NB4 (cell line): Measurements from ENCODE around the gene FUT7.

Source experiments
- MAX ChIP-seq: IDR thresholded peaks from 2 replicates; pipeline ENCODE4 v1.6.1; 2011; ENCODE audit warnings: low read depth, low read length
- POLR2A ChIP-seq: IDR thresholded peaks from 2 replicates; pipeline ENCODE4 v1.6.1; 2011; ENCODE audit warnings: mild to moderate bottlenecking; ENCODE audit not compliant: insufficient read length; ENCODE audit errors: extremely low read depth
- TF ChIP-seq, protein P1 (sequence below): IDR thresholded peaks from one replicate; pipeline ENCODE4 v1.5.1; 2012; ENCODE audit warnings: low read depth, low read length

- TF ChIP-seq, protein P1, sequence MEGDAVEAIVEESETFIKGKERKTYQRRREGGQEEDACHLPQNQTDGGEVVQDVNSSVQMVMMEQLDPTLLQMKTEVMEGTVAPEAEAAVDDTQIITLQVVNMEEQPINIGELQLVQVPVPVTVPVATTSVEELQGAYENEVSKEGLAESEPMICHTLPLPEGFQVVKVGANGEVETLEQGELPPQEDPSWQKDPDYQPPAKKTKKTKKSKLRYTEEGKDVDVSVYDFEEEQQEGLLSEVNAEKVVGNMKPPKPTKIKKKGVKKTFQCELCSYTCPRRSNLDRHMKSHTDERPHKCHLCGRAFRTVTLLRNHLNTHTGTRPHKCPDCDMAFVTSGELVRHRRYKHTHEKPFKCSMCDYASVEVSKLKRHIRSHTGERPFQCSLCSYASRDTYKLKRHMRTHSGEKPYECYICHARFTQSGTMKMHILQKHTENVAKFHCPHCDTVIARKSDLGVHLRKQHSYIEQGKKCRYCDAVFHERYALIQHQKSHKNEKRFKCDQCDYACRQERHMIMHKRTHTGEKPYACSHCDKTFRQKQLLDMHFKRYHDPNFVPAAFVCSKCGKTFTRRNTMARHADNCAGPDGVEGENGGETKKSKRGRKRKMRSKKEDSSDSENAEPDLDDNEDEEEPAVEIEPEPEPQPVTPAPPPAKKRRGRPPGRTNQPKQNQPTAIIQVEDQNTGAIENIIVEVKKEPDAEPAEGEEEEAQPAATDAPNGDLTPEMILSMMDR: no peak
- TF ChIP-seq MAX: no peak
- no peak for TF ChIP-seq POLR2A
Observed at GRCh38 chr9:137007816-137008270, 24.0 kb downstream of the FUT7 start.
